Left lung (tissue), 10 donors: ENCODE measurements around the gene STK17B. TPM values are rescaled to one million over a fixed set of nuclear protein-coding genes. Genes with fewer than 3 reads are reported as not detected.

Experiments used
- ATAC-seq: fragments of 200-7000 bp; cut with Tn5 transposase; one replicate; pipeline ENCODE4 v1.9.1; 2020; ENCODE audit warnings: moderate library complexity
- DNase-seq, 4 donors: peaks; one replicate each; pipeline ENCODE4 v3.0.0-alpha.2; 2013 to 2020
- H3K27ac ChIP-seq, 2 donors: fragments of 200-600 bp; sonication (generic) in 1 of 2; one replicate each; pipeline versions ENCODE4 v1.5.0 to v1.8.0; 2020 to 2021
- H3K27me3 ChIP-seq, 2 donors: fragments of 200-600 bp; sonication (generic) in 1 of 2; one replicate each; pipeline versions ENCODE4 v1.5.0 to v1.8.0; 2020 to 2021
- H3K36me3 ChIP-seq, 2 donors: fragments of 200-600 bp; sonication (generic) in 1 of 2; one replicate each; pipeline versions ENCODE4 v1.5.0 to v1.8.0; 2020 to 2021
- H3K4me1 ChIP-seq, 2 donors: fragments of 200-600 bp; one replicate each; pipeline ENCODE4 v1.8.0; 2021
- H3K4me3 ChIP-seq, 2 donors: fragments of 200-600 bp; sonication (generic) in 1 of 2; one replicate each; pipeline versions ENCODE4 v1.5.0 to v1.8.0; 2020 to 2021; ENCODE audit warnings: mild to moderate bottlenecking in 1 of 2
- H3K9me3 ChIP-seq, 2 donors: fragments of 200-600 bp; sonication (generic) in 1 of 2; one replicate each; pipeline versions ENCODE4 v1.5.0 to v1.8.0; 2020 to 2021
- CTCF ChIP-seq, 2 donors: fragments of 200-600 bp; sonication (generic) in 1 of 2; IDR thresholded peaks; one replicate each; pipeline versions ENCODE4 v1.5.0 to v1.8.0; 2021; ENCODE audit warnings: antibody characterized with exemption in 2 of 2
- intact Hi-C, 2 donors: fragments of 100-400 bp; cut with DNase I; formaldehyde crosslinking; loops; one replicate each; pipeline versions ENCODE4 v1.11.2 to v1.14.2; 2022
- polyA plus RNA-seq, 6 donors: library from polyadenylated mRNA; unstranded; fragments of 120-200 nt; gene quantifications; one replicate each; pipeline ENCODE4 v1.2.1, GENCODE V29; 2013; ENCODE audit not compliant: insufficient read length in 6 of 6
- total RNA-seq, 2 donors: library from RNA; stranded (reverse); fragmentation: NEBNext Ultra II Directional; extraction: Animal tissue kit (Norgen Biotek cat#: 25700); gene quantifications; one replicate each; pipeline ENCODE4 v1.2.1, GENCODE V29; 2021
- donor health status: DM: no; HTN: yes; CAD: no.
- donor health status: DM: no; HTN: no; CAD: no.

The STK17B gene
- total and polyA plus RNA-seq, 8 donors: 12.1 to 59.2 (median 15.4) TPM

- Histone ChIP-seq H3K4me3 (no peak overlapping the region), H3K36me3 (peaks cover 0 to 4% of the 10 kb centered on the region in 2 donors), H3K27ac (no peak overlapping the region), H3K4me1 (peaks cover 10 to 20% of the 10 kb centered on the region in 2 donors), H3K9me3 (no peaks in the 10 kb centered on the region), H3K27me3 (no peaks in the 10 kb centered on the region)
- DNase-seq (no peak), ATAC-seq (no peak)
- intact Hi-C loops: no loop called here
- no peak for TF ChIP-seq CTCF (IDR thresholded peaks at IDR 0.05)
Observed at GRCh38 chr2:196206804-196207203, 35.4 kb upstream of the STK17B start.

DNA sequence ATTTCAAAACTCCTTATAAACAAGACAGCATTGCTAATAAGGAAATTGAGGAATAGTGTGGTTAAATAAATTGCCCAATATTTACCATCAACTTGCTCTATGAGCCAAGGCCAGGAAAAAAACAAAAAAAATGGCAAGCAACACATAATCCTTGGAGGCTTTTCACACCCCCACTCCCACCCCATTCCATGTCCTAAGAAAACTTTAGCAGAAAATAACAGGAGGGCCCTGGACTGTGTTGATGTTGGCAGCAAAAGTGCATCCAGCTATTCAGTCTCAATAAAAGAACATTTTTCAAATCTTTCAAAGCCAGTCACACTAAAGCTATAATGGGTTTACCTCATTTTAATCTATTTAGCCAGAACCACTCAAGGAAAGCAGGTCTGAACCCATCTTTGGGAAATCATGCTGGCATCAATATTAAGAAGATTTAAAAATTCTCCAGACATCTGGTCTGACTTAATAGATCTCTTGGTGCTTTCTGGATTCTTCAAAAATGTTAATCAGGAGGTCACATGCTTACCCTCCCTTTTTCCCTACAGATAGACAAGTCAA is 34.6 kb upstream of the STK17B start:
- Histone ChIP-seq H3K27ac (no peak overlapping the region), H3K27me3 (no peaks in the 10 kb centered on the region), H3K9me3 (no peaks in the 10 kb centered on the region), H3K36me3 (peaks cover 0 to 4% of the 10 kb centered on the region in 2 donors), H3K4me1 (peaks cover 10 to 14% of the 10 kb centered on the region in 2 donors), H3K4me3 (no peak overlapping the region)
- intact Hi-C loops: no loop called here
- no peak for TF ChIP-seq CTCF (IDR thresholded peaks at IDR 0.05)
- DNase-seq: no peak
- ATAC-seq: peak; percentile 49

GRCh38 chr2:196205011-196205766 is 33.8 kb upstream of the STK17B start:
- intact Hi-C loops: no loop called here
- Histone ChIP-seq H3K9me3 (no peaks in the 10 kb centered on the region), H3K27me3 (no peaks in the 10 kb centered on the region), H3K4me3 (no peak overlapping the region), H3K4me1 (peaks cover 10% of the 10 kb centered on the region in 2 donors), H3K36me3 (peaks cover 0 to 4% of the 10 kb centered on the region in 2 donors), H3K27ac (no peak overlapping the region)
- no peak for DNase-seq
- no peak for TF ChIP-seq CTCF (IDR thresholded peaks at IDR 0.05)
- no peak for ATAC-seq

- no peaks in the 10 kb centered on the region for H3K9me3 ChIP-seq
- no peak overlapping the region for H3K27ac ChIP-seq
- no peaks in the 10 kb centered on the region for H3K27me3 ChIP-seq
- DNase-seq (no peak), ATAC-seq (no peak)
- intact Hi-C loops: no loop called here
- peaks cover 0 to 4% of the 10 kb centered on the region in 2 donors for H3K36me3 ChIP-seq
- TF ChIP-seq CTCF (IDR thresholded peaks at IDR 0.05): no peak
- H3K4me1 ChIP-seq: no peaks in the 10 kb centered on the region
- no peak overlapping the region for H3K4me3 ChIP-seq
Observed at GRCh38 chr2:196201229-196202009, 30.0 kb upstream of the STK17B start.

DNA sequence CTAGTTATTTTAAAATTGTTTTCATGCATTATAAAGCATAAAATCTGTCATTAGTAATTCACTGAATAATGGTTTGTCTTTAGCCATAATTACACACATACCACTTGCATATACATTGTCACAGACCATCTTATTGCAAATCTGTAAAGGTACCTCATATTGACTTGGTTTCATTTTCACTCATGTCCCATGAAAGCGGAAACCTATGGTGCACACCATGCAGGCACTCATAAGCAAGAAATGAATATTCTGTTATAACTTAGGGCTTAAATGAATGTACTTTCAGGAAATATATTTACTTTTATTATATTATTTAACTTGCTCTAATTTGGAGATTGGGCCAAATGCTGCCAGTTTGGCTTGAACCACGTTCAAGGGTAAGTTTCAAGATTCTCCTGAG is 29.2 kb upstream of the STK17B start:
- peak overlapping the region in 1 of 2 donors; percentile 6 for H3K27ac ChIP-seq
- no peak for ATAC-seq
- TF ChIP-seq CTCF (IDR thresholded peaks at IDR 0.05): no peak

More for the DNA sequence above, 29.2 kb upstream of the STK17B start:
- Histone ChIP-seq H3K4me1 (no peaks in the 10 kb centered on the region), H3K9me3 (no peaks in the 10 kb centered on the region), H3K27me3 (no peaks in the 10 kb centered on the region), H3K36me3 (peaks cover 0 to under 1% of the 10 kb centered on the region in 2 donors), H3K4me3 (no peak overlapping the region)
- DNase-seq: no peak
- intact Hi-C loops: no loop called here
